Common myeloid progenitor, CD34-positive (primary cell): Measurements from ENCODE around the gene ARF1.
A peak's percentile ranks its signal among the peaks of the same experiment; 100 is the strongest.

Source experiments
- CTCF ChIA-PET: fragments of 350-600 bp; sonication (Branson Sonifier 250); formaldehyde crosslinking; loops from one replicate; lab custom pipeline; 2021; ENCODE audit warnings: antibody characterized with exemption; lab: Charles Lee
- POLR2A ChIA-PET: fragments of 350-600 bp; sonication (Branson Sonifier 250); formaldehyde crosslinking; loops from one replicate; lab custom pipeline; 2021; ENCODE audit warnings: antibody characterized with exemption; lab: Charles Lee
- DNase-seq, 3 donors: peaks; one replicate each; pipeline versions ENCODE4 v3.0.0 to v3.0.0-alpha.2; 2013
- H3K27ac ChIP-seq, 2 experiments: 1 replicate in 1 of 2; 2 replicates in 1 of 2; pipeline ENCODE4 v1.7.0; 2013; ENCODE audit warnings: inconsistent platforms in 2 of 2, low read length in 2 of 2, mild to moderate bottlenecking in 2 of 2, low read depth in 1 of 2, moderate library complexity in 1 of 2; ENCODE audit not compliant: severe bottlenecking in 2 of 2, insufficient read depth in 1 of 2, poor library complexity in 1 of 2
- H3K27me3 ChIP-seq, 5 experiments: replicated peaks in 2 of 5; 1 replicate in 3 of 5; 2 replicates in 2 of 5; pipeline versions ENCODE4 v1.6.1 to v1.7.0; 2013; ENCODE audit warnings: low read length in 4 of 5, mild to moderate bottlenecking in 2 of 5, moderate library complexity in 2 of 5, inconsistent platforms in 1 of 5; ENCODE audit not compliant: insufficient read depth in 5 of 5, control insufficient read depth in 4 of 5
- H3K36me3 ChIP-seq, 4 experiments: 1 replicate in 2 of 4; 2 replicates in 2 of 4; pipeline versions ENCODE4 v1.6.1 to v1.7.0; 2013; ENCODE audit warnings: low read length in 3 of 4, control low read depth in 1 of 4, mild to moderate bottlenecking in 1 of 4; ENCODE audit not compliant: control insufficient read depth in 4 of 4, insufficient read depth in 4 of 4
- H3K4me1 ChIP-seq, 4 experiments: 1 replicate in 3 of 4; 2 replicates in 1 of 4; pipeline versions ENCODE4 v1.6.1 to v1.7.1; 2013; ENCODE audit warnings: low read length in 3 of 4, mild to moderate bottlenecking in 3 of 4, control low read depth in 1 of 4, inconsistent platforms in 1 of 4, moderate library complexity in 1 of 4; ENCODE audit not compliant: control insufficient read depth in 4 of 4, insufficient read depth in 4 of 4; ENCODE audit errors: control extremely low read depth in 1 of 4
- H3K4me3 ChIP-seq, 7 experiments: 1 replicate in 4 of 7; 2 replicates in 3 of 7; pipeline versions ENCODE4 v1.5.1 to v1.7.0; 2013; ENCODE audit warnings: mild to moderate bottlenecking in 7 of 7, low read length in 6 of 7, moderate library complexity in 6 of 7, inconsistent platforms in 2 of 7, low read depth in 2 of 7, control low read depth in 1 of 7; ENCODE audit not compliant: insufficient read depth in 4 of 7, control insufficient read depth in 1 of 7; ENCODE audit errors: extremely low read depth in 1 of 7
- H3K9me3 ChIP-seq, 5 experiments: 1 replicate in 4 of 5; 2 replicates in 1 of 5; pipeline versions ENCODE4 v1.6.1 to v1.7.1; 2013; ENCODE audit warnings: low read length in 4 of 5, mild to moderate bottlenecking in 2 of 5, inconsistent platforms in 1 of 5, low read depth in 1 of 5, moderate library complexity in 1 of 5; ENCODE audit not compliant: control insufficient read depth in 4 of 5, insufficient read depth in 2 of 5; ENCODE audit errors: control extremely low read depth in 1 of 5
- WGBS: methylation state at CpG from one replicate; pipeline ENCODE4 v1.1.5; 2013; ENCODE audit not compliant: insufficient coverage; 5-methylcytosine and 5-hydroxymethylcytosine counted together

The ARF1 gene

GRCh38 chr1:228089519-228090380, 7.2 kb downstream of the ARF1 start:
- peak; percentile 46 to 86 (median 80) for DNase-seq
- peak overlapping the region in 5 of 7 experiments; percentile 4 to 57 (median 42) for H3K4me3 ChIP-seq
- peaks cover 0 to 69% (median 19%) of the 10 kb centered on the region in 4 experiments for H3K36me3 ChIP-seq
- POLR2A ChIA-PET = interaction anchor here (1.0 kb wide), 1 partner anchor 8 kb away, joined by 3 read pairs; no protein-coding TSS in a partner anchor
- peak overlapping the region in 1 of 2 experiments; percentile 15 for H3K27ac ChIP-seq
- CTCF ChIA-PET = interaction anchor here (1.2 to 2.8 kb wide), 5 partner anchors 8 to 91 kb away, joined by 3 to 10 read pairs (median 3); no protein-coding TSS in a partner anchor
- peaks cover 0 to 15% (median 9%) of the 10 kb centered on the region in 5 experiments for H3K9me3 ChIP-seq
- no peaks in the 10 kb centered on the region for H3K27me3 ChIP-seq
- WGBS = 57% methylated on average over 12 of the region's 12 CpGs
- peaks cover 31 to 76% (median 68%) of the 10 kb centered on the region in 4 experiments for H3K4me1 ChIP-seq

- Histone ChIP-seq H3K36me3 (peaks cover 0 to 68% (median 18%) of the 10 kb centered on the region in 4 experiments), H3K4me3 (peak overlapping the region in 2 of 7 experiments; percentile 25 to 57), H3K4me1 (peaks cover 24 to 67% (median 59%) of the 10 kb centered on the region in 4 experiments), H3K9me3 (peaks cover 0 to 17% (median 11%) of the 10 kb centered on the region in 5 experiments), H3K27me3 (no peaks in the 10 kb centered on the region), H3K27ac (no peak overlapping the region)
- WGBS = 20% methylated on average over 1 of the region's 2 CpGs
- DNase-seq = no peak
- ChIA-PET POLR2A (no interaction called here), CTCF (interaction anchor here (0.9 to 2.8 kb wide), 5 partner anchors 10 to 92 kb away, joined by 3 to 10 read pairs (median 5); no protein-coding TSS in a partner anchor)
Observed at GRCh38 chr1:228090613-228091081, 8.1 kb downstream of the ARF1 start.

- ChIA-PET POLR2A (interaction anchor here (0.5 kb wide), 1 partner anchor 21 kb away, joined by 3 read pairs; no protein-coding TSS in a partner anchor), CTCF (interaction anchor here (0.9 to 2.8 kb wide), 5 partner anchors 9 to 92 kb away, joined by 3 to 10 read pairs (median 5); no protein-coding TSS in a partner anchor)
- DNase-seq = no peak
Observed at GRCh38 chr1:228091084-228091483, 8.6 kb downstream of the ARF1 start.

GRCh38 chr1:228092342-228093049, 10.0 kb downstream of the ARF1 start:
- Histone ChIP-seq H3K27me3 (no peaks in the 10 kb centered on the region), H3K4me3 (no peak overlapping the region), H3K4me1 (peaks cover 17 to 49% (median 40%) of the 10 kb centered on the region in 4 experiments), H3K36me3 (peaks cover 0 to 79% (median 26%) of the 10 kb centered on the region in 4 experiments), H3K27ac (no peak overlapping the region), H3K9me3 (peaks cover 0 to 17% (median 11%) of the 10 kb centered on the region in 5 experiments)
- WGBS = 96% methylated on average over 9 of the region's 11 CpGs
- POLR2A ChIA-PET = interaction anchor here (1.4 kb wide), 1 partner anchor 11 kb away, joined by 3 read pairs; no protein-coding TSS in a partner anchor
- no peak for DNase-seq
- CTCF ChIA-PET = interaction anchor here (1.1 to 2.0 kb wide), 4 partner anchors 8 to 27 kb away, joined by 3 to 7 read pairs (median 3); no protein-coding TSS in a partner anchor

More at GRCh38 chr1:228091084-228091483, 8.6 kb downstream of the ARF1 start:
- peaks cover 0 to 70% (median 18%) of the 10 kb centered on the region in 4 experiments for H3K36me3 ChIP-seq
- peaks cover 0 to 17% (median 11%) of the 10 kb centered on the region in 5 experiments for H3K9me3 ChIP-seq
- peak overlapping the region in 1 of 7 experiments; percentile 25 for H3K4me3 ChIP-seq
- no peaks in the 10 kb centered on the region for H3K27me3 ChIP-seq
- no peak overlapping the region for H3K27ac ChIP-seq
- peaks cover 23 to 63% (median 54%) of the 10 kb centered on the region in 4 experiments for H3K4me1 ChIP-seq
- 97% methylated on average over 4 of the region's 4 CpGs for WGBS

GRCh38 chr1:228093050-228093906, 10.8 kb downstream of the ARF1 start:
- Histone ChIP-seq H3K36me3 (peaks cover 0 to 81% (median 31%) of the 10 kb centered on the region in 4 experiments), H3K4me3 (no peak overlapping the region), H3K27me3 (no peaks in the 10 kb centered on the region), H3K9me3 (peaks cover 0 to 17% (median 11%) of the 10 kb centered on the region in 5 experiments), H3K27ac (no peak overlapping the region), H3K4me1 (peaks cover 13 to 41% (median 32%) of the 10 kb centered on the region in 4 experiments)
- no peak for DNase-seq
- 100% methylated on average over 15 of the region's 20 CpGs for WGBS
- CTCF ChIA-PET = interaction anchor here (1.1 to 1.6 kb wide), 3 partner anchors 10 to 94 kb away, joined by 3 read pairs; no protein-coding TSS in a partner anchor
- POLR2A ChIA-PET = interaction anchor here (1.4 kb wide), 1 partner anchor 11 kb away, joined by 3 read pairs; no protein-coding TSS in a partner anchor
